Stimulated activated CD8-positive, alpha-beta memory T cell treated with anti-CD3 and anti-CD28 coated beads, Interleukin-12 subunit alpha, Interleukin-12 subunit beta, amount 100 ng/mL, for 1 hour (primary cell): ENCODE results near the gene RPL12.

Experiments
- DNase-seq: peaks from one replicate; pipeline ENCODE4 v3.0.0-alpha.2; 2020; ENCODE audit warnings: low read depth

Gene RPL12

DNA sequence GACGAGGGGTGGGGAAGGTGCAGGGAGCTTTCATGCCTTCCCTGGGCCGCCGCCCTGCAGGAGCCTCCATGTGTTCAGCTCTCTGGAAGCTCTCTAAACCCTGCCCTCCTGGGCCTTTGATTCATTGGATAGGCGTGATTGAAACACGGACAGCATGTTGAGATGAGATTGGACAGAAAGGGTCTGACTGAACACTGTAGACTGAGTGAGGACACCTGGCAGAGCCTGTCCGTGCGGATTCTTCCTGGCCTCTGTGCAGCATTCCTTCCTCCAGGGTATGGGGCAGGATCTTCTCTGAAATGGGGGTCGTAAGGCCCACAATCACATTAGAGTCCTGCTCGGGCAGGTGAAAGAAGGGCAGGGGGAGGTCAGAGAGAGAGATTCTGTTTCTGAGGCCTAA, 12.8 kb downstream of the RPL12 start:
- DNase-seq = no peak

- DNase-seq = no peak
Measured at GRCh38 chr9:127437497-127438264, 13.5 kb downstream of the RPL12 start.

GRCh38 chr9:127430415-127430814, 20.8 kb downstream of the RPL12 start:
- no peak for DNase-seq

DNA sequence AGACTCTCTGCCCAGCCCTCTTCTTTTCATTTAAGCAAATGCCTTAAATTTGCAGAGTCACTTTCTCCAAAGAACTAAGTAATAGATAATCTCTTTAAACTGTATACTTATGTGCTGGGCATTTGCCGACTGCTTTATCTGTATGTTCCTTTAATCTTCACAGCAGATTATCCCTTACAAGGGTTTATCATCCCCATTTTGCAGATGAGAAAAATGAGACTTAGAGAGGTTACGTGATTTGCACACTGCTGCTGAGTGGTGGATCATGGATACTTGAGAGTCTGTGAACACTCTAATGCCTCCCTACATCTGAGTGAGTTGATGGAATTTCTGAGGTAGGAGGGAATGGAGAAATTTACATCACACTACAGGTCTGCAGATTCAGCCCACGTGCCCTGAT, 22.9 kb downstream of the RPL12 start:
- no peak for DNase-seq

DNA sequence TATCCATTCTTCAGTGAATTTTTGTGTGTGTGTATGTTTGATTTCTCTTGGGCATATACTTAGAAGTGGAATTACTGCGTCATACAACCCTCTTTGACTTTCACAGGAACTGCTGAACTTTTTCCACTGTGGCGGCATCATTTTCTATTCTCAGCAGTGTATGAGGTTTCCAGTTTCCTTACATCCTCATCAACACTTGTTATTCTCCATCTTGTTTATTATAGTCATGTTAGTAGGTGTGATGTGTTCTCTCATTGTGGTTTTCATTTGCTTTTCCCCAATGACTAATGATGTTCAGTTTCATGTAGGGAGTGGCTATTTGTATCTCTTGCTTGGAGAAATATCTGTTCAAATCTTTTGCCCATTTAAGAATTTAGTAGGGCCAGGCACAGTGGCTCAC, 24.4 kb downstream of the RPL12 start:
- no peak for DNase-seq

- peak; percentile 8 for DNase-seq
Measured at GRCh38 chr9:127424676-127424999, 26.6 kb downstream of the RPL12 start.

- peak; percentile 88 for DNase-seq
Measured at GRCh38 chr9:127423934-127424675, 27.1 kb downstream of the RPL12 start, which contains the start of gene ZNF79. Gene ZNF79, plus strand, starts transcription at chr9:127424382. Its CDS starts 406 bp downstream, at chr9:127424788.

GRCh38 chr9:127423476-127423933, 27.7 kb downstream of the RPL12 start:
- DNase-seq = no peak

DNA sequence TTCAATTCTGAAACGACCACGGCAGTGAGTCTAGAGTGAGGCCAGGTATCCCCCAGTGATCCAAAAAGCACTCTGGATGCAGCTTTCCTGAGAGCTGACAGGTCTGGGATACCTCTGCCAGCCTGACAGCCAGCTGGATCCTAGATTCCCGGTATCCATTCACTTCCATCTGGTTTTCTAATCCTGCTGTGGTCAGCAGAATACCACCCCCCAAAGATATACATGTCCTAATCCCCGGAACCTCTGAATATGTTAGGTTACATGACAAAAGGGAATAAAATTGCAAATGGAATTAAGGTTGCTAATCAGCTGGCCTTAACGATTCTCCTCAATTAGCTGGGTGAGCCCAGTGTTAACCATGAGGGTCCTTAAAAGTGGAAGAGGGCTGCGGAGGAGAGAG, 28.4 kb downstream of the RPL12 start:
- no peak for DNase-seq

DNA sequence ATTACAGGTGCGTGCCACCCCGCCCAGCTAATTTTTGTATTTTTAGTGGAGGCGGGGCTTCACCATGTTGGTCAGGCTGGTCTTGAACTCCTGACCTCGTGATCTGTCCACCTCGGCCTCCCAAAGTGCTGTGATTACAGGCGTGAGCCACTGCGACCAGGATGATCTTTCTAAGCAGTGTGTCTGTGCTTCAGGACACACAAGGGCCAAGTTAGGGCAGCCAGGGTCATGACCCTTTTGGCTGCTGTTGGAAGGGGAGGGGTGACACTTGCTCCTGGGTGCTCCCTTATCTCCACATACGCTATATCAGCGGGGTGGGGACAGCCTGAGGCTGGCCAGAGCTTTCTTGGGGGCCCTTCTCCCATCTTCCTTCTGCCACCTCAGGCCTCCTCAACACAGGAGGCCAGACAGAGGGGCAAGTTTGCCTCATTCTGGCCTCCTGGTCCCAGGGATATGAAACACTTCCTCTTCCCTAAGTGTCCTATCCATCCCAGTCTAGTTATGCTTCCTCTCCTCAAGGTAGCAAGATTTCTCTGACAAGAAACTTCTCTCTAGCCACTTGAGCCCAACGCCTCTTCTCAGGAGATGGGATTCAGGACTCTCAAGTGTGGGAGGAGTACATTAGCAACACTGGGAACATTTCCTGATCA, 28.9 kb downstream of the RPL12 start:
- no peak for DNase-seq

DNA sequence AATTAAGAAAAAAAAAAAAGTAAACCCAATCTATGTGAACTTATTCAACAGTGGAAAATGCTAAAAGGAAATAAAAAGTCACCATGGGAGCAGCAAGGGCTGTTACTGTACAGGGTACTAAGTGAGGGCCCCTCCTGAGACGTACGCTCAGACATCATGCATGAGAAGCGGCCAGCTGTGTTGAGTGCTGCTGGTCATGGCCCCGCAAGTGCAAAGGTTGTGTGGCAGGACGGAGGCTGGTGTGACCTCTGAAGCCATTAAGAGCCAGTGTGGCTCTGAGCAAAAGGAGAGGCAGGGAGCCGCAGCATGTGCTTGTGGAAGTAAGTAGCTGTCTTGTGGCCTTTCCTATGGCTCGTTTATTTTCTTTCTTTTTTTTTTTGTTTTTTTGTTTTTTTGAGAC, 30.1 kb downstream of the RPL12 start:
- no peak for DNase-seq

DNA sequence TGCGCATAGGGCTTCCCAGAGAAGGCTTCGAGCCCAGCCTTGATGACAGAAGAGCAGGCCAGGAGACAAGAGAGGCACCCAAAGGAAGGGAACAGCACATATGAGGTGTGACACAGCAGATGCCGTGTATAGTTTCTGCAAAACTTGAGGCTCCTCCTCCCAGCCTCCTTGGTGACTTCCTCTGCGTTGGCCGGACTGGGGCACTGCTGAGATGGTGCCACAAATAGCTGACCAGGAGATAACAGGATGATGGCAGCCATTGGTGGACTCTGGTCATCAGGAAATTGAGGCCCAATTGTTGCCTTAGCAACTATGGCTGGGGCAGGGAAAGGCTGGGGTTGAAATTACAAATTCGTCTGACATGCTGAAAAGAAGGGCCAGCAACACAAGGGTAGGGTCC, 31.9 kb downstream of the RPL12 start:
- DNase-seq = no peak

GRCh38 chr9:127418037-127418471, 33.2 kb downstream of the RPL12 start:
- no peak for DNase-seq

GRCh38 chr9:127417131-127418036, 33.8 kb downstream of the RPL12 start:
- DNase-seq = no peak

GRCh38 chr9:127415657-127416056, 35.5 kb downstream of the RPL12 start:
- DNase-seq = no peak

DNA sequence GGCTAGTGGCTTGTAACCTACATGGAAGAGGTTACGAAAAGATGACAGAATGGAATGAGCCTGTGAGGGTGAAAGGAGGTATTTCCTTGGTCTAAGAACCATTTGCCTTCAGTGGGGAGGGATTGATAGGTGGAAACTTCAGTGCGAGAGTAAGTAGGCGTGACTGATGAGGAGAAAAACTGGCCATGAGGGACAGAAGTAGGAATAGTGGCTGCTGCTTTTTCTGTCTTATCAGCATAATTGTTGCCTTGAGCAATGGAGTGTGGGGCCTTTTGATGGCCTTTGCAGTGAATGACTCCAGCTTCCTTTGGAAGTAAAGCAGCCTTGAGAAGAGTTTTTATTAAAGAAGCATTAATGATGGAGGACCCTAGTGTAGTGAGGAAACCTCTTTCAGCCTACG, 36.1 kb downstream of the RPL12 start:
- DNase-seq = no peak

- DNase-seq = no peak
Measured at GRCh38 chr9:127411122-127411521, 40.1 kb downstream of the RPL12 start.

DNA sequence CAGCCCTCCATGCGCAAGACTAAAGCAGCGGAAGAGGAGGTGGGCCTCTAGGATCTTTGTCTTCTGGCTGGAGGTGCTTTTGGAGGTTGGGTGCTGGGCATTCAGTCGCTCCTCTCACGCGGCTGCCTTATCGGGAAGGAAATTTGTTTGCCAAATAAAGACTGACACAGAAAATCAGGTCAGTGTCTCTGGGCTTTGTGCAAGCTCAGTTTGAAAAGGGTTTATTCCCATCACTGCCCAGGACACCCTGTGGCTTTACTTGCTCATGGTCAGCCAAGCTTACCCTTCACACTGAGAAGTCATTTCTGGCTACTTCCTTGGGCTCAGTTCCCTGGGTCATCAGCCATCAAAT, 43.7 kb downstream of the RPL12 start:
- DNase-seq = no peak

- DNase-seq = no peak
Measured at GRCh38 chr9:127406799-127407491, 44.3 kb downstream of the RPL12 start.

DNA sequence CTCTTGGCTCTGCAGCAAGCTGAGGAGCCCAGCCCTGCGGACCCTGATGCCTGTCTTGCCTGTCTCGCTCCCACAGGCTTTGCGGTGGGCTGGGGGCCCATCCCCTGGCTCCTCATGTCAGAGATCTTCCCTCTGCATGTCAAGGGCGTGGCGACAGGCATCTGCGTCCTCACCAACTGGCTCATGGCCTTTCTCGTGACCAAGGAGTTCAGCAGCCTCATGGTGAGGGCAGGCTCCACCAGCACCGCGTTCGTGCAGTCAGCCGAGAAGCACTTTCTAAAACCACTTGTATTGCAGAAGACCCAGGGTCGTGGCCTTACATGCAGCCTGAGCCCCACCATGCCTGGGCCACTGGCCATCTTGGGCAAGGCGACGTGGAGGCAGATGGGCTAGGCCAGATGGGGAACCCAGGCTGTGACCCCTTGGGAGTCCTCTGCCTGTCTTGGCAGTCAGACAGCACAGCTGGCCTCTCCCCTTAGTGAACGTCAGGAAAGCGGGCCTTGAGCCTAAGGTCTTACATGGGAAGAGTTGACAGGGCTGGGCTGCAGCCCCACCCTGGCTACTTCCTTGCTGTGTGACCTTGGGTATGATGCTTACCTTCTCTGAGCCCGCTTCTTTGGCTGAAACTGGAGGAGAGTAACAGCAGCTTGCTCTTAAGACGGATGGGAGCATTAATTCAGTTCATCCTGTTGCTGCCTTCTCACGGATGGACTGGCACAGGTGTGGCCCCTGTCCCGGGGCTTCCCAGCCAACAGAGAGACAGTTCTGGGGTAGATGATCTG, 45.7 kb downstream of the RPL12 start:
- no peak for DNase-seq

GRCh38 chr9:127404631-127405030, 46.6 kb downstream of the RPL12 start:
- no peak for DNase-seq
